ENCODE data around the gene GATA2.

Gene GATA2

DNA sequence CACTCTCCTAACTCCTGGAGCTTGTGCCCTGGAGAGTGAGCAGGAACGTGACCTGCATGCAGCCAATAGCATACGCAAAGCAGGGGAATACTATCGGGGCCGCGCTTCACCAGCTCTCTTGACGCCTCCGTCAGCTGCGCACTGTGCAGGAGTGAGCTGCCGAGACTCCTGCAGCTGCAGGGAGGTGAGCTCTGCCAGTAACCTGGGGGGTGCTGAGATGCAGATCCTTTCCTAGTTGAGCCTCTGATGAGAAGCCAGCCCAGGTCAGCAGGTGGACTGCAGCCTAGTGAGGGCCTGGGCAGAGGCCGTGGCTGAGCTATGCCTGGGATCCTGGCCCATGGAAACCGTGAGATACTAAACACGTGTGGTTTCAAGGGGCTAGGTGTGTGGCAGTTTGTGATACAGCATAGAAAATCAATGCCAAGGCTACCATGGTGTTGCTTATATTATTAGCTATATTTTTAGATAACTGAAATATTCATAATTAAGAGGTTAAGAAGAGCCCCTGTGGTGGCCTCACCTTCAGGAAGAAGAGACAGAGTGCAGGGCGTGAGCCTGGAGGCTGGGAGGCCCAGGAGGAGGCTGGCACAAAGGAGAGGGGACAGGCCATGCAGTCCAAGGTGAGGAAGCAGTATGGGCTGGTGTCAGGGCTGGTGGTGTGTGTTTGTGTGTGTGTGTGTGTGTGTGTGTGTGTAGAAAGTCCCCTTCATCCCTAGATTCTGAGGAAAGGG lies 20.4 kb downstream of the GATA2 start:
- no peak for DNase-seq

DNA sequence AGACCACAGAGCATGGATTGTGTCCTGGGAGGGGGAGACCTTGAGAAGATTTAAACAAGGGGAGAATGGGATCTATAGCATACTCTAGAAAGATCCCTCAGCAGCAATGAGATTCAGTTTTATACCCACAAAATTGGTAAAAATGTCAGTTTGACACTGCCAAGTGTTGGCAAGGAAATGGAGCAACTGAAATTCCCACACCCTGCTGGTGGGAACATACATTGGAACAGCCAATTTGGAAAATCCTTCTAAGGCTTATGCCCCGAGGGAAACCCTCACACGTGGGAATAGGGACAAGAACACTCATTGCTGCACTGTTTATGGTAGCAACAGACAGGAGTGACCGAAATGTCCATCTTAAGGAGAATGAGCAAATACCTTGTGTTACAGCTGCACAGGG lies 21.3 kb downstream of the GATA2 start:
- no peak for DNase-seq

DNA sequence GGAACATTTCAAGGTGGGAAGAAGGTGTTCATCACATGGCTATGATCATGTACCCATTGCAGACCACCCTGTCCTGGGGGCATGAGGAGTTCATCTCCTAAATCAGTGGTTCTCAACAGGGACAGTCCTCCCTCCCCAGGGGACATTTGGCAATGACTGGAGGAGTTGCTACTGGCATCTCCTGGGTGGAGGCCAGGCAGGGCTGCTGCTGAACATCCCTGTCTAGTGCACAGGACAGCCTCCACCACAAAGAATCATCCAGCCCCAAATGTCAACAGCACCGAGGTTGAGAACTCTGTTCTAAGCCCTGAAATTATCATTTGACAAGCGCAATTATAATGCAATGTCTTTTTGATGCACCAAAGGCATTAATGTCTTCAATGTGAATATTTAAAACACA lies 21.9 kb downstream of the GATA2 start:
- no peak for DNase-seq

DNA sequence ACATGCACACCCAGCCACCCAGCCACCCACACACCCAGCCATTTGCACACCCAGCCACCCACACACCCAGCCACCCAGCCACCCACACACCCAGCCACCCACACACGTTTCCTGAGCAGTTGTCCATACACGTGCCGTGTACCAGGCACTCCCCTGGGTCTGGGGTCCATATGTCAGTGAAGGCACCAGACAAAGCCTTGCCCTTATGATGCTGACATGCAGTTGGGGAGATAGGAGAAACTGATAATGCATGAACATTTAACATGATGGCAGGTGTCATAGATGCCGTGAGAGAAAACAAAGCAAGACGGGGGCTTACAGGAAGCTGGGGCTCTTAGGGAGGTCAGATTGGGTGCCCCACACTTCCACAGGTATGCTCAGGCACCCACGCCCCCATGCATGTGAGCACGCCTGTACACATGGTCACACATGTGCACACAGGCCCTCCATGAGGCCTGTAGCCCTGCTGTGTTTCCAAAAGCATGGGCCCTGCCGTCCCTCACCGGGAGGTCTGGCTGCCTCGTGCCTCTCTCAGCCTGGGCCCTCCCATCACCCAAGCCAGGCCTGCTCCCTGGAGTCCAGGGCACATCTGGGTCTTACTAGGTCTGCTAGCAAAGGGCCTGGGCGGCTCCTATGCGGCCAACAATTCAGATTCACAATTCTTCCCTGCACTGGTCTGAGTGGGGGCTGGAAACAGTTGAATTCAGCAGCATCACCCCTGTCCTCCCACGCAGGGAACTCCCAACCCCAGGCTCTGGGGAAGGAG lies 22.7 kb downstream of the GATA2 start:
- no peak for DNase-seq

DNA sequence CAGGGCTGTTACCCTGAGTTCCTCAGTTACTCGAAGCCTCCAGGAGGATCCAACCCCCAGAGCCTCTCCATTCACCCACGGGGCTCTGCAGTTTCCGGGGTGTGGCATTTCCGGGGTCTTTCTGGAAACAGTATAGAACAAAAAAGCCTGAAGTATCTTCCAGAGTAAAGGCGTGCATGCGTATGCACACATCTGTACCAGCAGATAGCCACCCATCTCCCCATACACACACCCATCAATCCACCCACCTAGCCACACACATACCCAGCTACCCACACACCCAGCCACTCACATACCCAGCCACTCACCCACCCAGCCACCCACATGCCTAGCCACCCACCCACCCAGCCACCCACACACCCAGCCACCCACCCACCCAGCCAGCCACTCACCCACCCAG lies 23.4 kb downstream of the GATA2 start:
- no peak for DNase-seq

DNA sequence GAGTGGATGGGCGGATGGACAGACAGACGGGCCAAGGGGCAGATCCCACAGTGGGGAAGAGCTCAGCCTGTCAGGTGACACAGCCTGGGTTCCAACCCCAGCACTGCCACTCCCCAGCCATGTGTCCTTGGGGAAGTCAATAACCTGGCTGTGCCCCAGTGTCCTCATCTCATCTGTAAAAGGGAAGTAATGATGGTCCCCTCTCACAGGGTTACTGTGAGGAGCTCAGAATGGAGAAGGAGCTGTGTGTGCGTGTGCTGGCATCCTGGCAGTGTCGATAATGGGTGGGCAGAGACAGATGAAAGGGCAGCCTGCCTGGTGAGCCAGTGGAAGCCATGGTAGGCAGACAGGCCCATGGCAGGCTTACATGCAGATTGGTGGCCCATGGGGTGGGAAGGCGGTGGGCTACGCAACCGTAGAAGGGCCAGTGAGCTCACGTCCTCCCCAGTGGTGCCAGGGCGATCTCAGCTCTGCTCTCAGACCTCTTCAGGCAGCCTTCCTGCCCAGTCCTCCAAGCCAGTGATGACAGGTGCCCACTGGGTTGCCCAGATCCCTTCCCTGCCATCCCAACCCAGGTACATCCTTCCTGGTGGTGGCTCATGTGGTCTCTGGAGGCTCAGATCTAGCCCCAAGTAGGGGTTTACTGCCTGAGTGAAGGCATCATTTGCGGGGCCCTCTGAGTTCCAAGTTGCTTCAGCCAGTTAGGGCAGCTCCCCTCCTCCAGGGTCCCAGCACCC lies 24.0 kb downstream of the GATA2 start:
- peak in 2 of 4 experiments; percentile 46 to 48 for DNase-seq

DNA sequence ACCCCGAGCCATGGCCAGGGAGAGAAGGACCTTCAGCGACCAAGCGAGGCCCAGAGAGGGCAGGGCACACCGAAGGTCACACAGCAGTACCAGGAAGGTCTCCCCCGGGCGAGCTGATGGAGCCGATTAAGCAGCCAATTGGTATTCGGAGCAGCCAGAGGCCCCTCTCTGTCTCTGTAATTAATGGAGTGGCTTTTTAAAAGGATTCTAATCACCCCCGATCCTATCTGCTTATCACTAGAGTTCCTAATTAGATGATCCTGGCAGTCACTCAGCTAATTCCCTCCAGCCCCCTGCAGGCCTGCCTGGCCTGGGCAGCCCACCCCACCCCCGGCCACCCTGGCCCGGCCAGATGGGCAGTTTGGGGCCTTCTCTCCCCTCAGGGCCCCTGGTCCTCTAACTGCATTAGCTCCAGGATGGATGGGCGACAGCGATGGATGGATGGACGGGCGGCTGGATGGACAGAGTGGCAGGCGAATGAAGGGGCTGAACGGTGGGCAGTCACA lies 24.7 kb downstream of the GATA2 start:
- DNase-seq: no peak

DNA sequence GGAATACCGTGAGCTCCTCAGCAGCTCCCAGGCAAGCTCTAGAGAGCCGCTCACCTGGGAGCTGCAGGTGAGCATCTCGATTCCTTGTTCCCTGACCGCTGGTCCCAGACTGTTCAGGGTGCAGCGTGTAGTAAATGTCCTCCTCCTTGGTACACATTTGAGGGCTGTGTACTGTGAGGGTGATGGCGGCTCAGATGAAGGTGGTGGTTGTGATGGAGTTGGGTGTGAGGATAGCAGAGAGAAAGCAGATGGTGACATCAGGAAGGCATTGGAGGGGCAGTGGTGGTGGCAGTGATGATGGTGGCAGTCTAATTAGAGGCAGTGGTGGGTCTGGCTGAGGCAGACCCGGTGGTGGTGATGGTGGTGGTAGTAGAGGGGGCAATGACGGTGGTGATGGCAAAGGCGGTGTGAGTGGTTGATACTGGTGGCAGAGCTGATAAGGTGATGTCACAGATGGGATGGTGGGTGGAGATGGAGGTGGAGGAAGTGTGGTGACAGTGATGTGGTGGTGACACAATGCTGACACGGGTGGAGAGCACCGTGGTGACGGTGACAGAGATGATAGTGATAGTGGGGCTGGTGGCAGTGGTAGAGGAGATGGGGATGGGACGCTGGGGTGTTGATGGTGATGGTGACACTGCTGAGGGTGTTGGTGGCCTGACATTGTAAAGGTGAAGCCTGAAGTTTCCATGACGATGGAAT lies 26.0 kb downstream of the GATA2 start, which contains the start of gene DNAJB8:
Gene DNAJB8 (minus strand): TSS at position 51 of the 702 bp plus-strand sequence. CDS start 3,645 bp downstream, outside the sequence.
- DNase-seq: no peak

DNA sequence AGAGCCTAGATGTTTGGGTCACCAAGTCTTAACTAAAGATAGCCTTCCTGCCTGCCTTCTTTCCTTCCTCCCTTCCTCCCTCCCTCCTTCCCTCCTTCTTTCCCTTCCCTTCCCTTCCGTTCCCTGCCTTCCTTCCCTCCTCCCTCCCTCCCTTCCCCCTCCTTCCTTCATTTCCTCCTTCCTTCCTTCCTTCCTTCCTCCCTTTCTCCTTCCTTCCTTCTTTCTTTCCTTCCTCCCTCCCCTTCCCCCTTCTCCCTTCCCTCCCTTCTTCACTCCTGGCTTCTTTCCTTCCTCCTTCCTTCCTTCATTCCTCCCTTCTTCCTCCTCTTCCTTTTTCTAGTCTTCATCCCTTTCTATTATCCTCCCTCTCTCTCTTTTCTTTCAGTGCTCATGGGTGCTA lies 28.3 kb downstream of the GATA2 start:
- DNase-seq: no peak

DNA sequence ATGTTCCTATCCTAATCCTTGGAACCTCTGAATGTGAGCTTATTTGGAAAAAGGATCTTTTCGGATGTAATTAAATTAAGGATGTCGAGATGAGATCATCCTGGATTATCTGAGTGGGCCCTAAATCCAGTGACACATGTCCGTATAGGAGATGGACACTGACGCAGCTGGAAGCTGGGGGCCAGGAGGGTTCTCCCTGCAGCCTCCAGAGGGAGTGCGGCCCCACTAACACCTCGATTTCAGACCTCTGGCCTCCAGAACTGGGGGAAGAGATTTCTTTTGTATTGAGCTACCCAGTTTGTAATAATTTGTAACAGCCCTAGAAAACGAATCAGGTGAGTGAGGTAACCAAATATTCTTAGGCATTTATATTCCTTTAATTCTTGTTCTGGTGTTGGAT lies 28.8 kb downstream of the GATA2 start:
- no peak for DNase-seq

DNA sequence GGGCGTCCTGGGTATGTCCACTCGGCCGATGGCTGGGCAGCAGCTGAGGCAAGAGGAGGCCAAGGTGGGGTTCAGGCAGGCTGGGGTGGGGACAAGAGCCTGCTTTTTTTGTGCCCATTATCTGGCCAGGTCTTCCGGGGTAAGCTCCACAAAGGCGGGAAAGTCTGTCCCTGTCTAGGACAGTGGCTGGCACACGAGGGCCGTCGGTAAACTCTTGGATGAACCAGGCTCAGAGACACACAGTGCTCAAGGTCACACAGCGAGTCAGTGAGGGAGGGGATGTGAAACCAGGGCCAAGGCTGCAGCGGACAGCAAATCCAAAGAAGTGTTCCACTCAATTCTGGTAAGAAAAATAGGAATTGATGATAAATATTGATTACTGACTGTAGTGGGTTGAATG lies 29.2 kb downstream of the GATA2 start:
- no peak for DNase-seq

DNA sequence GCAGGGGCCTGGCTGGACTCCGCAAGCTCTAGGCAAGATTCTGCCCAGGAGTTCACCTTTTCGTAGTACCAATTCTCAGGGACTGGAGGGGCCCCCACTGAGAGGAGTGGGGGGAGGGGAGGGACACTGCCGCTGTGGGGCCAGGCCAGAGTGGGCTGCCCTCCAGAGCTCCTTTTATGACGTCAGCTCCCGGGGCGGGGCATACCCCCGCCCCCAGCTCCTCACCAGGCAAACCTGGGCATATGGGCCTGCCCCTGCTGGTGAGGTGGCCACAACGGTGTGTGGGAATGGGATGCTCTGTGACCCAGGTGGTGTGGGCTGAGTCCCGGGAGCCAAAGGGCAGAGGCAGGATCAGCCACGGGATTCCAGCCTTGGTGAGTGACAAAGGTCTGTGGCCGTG lies 29.6 kb downstream of the GATA2 start:
- DNase-seq: no peak

DNA sequence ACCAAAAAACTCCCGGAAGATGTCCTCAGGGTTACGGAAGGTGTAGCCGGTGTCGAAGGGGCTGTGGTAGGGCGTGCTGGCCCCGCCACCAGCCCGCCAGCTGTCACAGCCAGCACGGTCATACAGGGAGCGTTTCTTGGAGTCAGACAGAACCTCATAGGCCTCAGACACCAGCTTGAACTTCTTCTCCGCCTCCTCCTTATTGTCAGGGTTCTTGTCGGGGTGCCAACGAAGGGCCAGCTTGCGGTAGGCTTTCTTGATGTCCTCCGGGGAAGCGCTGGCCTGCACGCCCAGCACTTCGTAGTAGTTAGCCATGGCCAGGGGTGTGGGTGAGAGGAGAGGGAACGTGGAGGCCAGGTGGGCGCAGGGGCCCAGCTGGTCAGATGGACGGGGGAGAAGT lies 30.1 kb downstream of the GATA2 start:
- no peak for DNase-seq

DNA sequence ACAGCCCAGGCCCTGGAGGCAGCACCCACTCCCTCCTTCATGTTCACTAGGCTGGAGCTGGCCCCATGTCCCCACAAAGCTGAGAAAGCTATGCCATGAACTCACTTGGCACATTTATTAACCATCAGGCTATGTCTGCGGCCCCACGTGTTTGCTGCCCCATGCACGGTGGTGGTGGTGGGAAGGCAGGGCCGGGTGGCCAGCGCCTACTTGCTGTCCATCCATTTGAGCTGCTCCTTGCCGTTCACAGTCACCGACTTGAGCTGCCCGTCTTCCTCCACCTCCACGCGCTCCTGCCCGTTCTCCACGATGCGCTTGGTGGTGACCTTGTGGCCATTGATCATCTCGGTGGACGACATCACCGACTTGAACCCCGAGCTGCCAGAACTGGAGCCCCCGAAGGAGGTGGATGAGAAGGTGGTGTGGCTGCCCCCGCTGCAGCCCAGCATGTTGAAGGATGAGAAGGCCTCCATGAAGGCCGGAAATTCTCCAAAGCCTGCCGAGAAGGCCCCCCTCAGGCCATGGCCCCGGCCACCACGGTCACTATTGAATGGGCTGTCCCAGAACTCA lies 30.6 kb downstream of the GATA2 start:
- DNase-seq: no peak

DNA sequence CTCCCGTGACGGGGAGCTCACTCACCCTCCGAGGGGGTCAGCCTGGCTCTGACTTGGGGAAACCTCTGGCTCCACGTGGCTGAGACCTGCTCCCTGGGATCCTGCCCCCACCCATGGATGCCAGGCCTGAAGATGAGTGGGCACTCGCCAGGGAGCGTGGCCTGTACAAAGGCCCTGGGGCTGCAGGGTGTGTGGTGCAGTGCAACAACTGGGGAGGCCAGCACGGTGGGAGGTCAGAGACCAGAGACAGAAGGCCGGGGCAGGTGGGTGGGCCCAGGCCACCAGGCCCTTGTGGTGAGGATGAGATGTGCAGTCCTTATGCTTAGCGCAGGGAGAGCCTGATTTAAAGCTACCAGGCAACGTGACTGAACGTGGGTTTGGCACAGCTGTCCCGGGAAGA lies 31.3 kb downstream of the GATA2 start:
- DNase-seq: no peak

DNA sequence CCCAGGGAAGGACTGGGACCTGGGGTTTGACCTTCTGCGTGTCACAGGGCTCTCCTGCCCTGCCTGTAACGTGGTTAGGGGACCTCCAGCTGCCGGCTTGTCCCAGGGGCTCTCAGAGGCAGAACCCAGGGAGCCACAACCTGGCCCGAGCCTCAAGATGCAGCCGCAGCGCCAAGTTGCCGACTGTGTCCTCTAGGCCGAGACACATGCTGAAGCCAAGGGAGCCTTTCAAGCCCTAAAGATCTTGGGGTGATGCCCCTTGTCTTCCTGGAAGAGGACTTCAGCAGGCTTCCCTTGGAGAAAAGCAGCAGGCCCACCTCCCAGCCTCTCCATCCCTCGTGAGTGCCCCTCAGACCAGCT lies 33.6 kb downstream of the GATA2 start:
- DNase-seq: no peak

DNA sequence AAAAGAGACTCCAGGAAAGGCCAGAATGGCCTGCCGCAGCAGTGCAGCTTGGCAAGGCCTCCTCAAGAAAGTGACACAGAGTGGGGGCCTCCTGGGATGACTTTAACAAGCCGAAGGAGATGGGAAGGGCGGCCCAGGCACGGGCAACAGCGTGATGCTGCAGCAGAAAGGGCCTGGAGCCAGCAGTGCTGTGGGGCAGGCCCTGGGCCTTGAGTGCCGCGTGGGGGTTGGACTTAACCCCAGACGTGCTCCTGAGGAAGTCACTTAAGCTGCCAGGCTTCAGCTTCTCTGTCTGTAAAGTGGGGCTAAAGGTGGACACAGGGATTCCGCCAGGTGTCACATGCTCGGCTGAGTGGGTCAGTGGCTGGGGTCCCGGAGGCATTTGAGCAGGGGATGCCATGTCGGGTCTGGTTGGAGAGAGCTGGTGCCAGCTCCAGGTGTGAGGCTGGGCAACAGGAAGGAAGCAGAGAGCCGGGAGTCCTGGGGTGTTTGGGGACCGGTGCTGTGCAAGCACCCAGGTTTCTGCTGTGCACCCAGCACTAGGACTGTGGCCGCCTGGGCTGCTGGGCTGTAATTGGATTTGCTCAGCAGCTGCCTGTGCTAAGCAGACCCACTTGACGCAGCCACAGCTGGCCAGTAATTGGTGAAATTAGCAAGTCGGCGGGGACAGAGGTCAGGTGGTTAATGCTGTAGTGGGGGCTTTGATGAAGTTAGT lies 34.1 kb downstream of the GATA2 start:
- no peak for DNase-seq

DNA sequence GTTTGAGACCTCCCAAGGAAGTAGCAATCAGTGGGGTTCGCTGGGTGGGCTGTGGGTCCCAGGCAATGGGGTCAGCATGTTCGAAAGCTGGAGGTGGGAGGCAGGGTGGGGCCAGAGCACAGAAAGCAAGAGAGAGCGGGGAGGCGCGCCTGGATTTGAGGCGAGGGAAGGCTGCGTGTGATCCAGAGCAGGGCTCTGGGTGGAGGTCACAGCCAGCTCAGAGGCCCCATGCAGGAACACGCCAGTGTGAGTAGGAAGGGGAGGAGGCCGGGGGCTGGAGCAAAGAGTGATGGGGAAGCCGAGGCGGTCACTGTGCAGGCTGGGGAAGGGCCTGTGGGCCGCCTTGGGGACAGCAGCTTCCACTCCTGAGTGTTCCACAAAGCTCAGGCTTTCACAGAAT lies 35.1 kb downstream of the GATA2 start:
- no peak for DNase-seq

DNA sequence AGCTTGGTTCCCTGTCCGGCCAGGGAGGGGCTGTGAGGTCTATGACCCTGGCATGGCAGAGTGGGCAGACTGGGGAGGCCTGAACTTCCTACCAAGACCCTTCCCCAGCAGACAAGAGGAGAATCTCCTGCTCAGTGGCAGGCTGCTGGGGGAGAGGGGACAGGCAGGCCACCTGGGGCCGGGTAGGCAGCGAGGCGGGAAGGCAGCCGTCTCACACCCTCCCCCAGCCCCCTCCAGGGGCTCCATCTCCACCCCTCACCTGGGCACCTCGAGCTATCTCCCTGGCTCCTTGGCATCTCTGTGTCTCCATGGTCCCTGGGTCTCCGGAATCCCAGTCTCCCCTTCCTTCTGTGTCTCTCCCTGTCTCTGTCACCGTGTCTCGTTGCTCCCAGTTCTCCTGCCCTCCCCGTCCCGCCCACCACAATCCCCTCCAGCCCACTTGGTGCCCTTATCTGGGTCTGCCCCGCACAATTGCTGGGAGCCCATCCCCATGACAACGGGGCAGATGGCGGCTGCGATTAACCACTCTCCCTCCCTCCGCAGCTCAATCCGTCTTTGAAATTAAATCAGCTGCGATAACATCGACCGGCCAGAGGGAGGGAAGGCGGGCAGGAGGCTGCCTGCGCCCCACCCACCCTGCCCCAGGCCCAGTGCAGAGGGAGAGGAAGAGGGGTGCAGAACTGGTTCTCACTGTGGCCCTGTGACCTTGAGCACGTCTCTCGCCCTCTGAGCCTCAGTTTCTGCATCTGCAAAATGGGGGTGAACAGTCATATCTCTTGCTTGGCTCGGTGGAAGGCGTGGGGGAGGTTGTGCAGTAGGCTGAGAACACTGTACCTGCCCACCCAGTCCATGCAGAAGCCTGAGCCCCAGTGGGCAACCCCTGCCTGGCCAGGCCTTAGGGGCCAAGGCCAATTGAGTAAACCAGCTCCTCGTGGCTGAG lies 36.0 kb downstream of the GATA2 start:
- no peak for DNase-seq
